Liver (tissue), 3 donors: ENCODE results near the gene GHDC.

Experiments
- EGR1 ChIP-seq, 2 donors: IDR thresholded peaks; 2 replicates each; pipeline ENCODE4 v1.6.1; 2016 to 2018; ENCODE audit warnings: antibody characterized with exemption in 2 of 2, low read depth in 2 of 2
- FOXA1 ChIP-seq: IDR thresholded peaks from 2 replicates; pipeline ENCODE4 v1.6.1; 2016; ENCODE audit warnings: antibody characterized with exemption
- GABPA ChIP-seq, 2 donors: IDR thresholded peaks in 1 of 2; conservative IDR thresholded peaks in 1 of 2; 2 replicates each; pipeline ENCODE4 v1.6.1; 2016; ENCODE audit warnings: antibody characterized with exemption in 2 of 2, mild to moderate bottlenecking in 1 of 2, moderate library complexity in 1 of 2
- NR2F2 ChIP-seq: IDR thresholded peaks from 2 replicates; pipeline ENCODE4 v1.6.1; 2016; ENCODE audit warnings: antibody characterized with exemption
- YY1 ChIP-seq: IDR thresholded peaks from 2 replicates; pipeline ENCODE4 v1.6.1; 2016; ENCODE audit warnings: antibody characterized with exemption, mild to moderate bottlenecking
- TF ChIP-seq, protein P1 (sequence below): fragments of 150-350 bp; IDR thresholded peaks from 2 replicates; pipeline ENCODE4 v1.5.1; 2017; ENCODE audit warnings: improper control_type of control experiment, low read depth, low read length; ENCODE audit not compliant: missing input control
- donor health status: healthy.
- donor health status: healthy.

DNA sequence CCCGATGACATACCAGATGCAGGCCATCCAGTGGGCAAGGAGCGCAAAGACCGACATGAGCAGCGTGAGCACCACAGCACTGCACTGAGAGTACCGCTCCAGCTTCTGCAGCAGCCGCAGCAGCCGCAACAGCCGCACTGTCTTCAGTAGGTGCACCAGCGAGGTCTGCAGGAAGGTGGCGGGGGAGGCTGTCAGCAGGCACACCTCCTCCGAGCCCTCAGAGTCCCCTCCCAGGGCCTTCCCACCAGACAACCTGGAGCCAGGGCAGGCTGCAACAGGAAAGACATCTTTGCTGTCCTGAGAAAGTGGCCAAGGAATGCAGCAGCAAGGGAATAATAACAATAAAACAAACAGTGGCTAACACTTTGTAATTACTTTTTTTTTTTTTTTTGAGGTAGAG lies 22.5 kb downstream of the GHDC start:
- TF ChIP-seq YY1 (no peak), NR2F2 (no peak), FOXA1 (no peak), GABPA (IDR thresholded peaks at IDR 0.05 in 1 of 2, conservative IDR thresholded peaks at IDR 0.05 in 1 of 2) (no peak), EGR1 (IDR thresholded peaks at IDR 0.05; ENCODE audit: low read depth in 2 of 2) (no peak)
- TF ChIP-seq, protein P1, sequence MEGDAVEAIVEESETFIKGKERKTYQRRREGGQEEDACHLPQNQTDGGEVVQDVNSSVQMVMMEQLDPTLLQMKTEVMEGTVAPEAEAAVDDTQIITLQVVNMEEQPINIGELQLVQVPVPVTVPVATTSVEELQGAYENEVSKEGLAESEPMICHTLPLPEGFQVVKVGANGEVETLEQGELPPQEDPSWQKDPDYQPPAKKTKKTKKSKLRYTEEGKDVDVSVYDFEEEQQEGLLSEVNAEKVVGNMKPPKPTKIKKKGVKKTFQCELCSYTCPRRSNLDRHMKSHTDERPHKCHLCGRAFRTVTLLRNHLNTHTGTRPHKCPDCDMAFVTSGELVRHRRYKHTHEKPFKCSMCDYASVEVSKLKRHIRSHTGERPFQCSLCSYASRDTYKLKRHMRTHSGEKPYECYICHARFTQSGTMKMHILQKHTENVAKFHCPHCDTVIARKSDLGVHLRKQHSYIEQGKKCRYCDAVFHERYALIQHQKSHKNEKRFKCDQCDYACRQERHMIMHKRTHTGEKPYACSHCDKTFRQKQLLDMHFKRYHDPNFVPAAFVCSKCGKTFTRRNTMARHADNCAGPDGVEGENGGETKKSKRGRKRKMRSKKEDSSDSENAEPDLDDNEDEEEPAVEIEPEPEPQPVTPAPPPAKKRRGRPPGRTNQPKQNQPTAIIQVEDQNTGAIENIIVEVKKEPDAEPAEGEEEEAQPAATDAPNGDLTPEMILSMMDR: no peak
